GM03348 (cell line): ENCODE measurements around the gene PAQR5.
"Not testable (repeated sequence)": the region's sequence is repeated elsewhere in the genome, so short reads cannot be mapped to it uniquely, and the experiment has no call there.

Source experiments
- DNase-seq: peaks from one replicate; pipeline ENCODE4 v3.0.0; 2012; ENCODE audit warnings: low spot score

PAQR5 gene

GRCh38 chr15:69293741-69294615, 4.7 kb upstream of the PAQR5 start:
- no peak for DNase-seq

GRCh38 chr15:69296606-69297005, 2.1 kb upstream of the PAQR5 start:
- no peak for DNase-seq

- no peak for DNase-seq
These were observed 914 bp upstream of the PAQR5 start for GRCh38 chr15:69297642-69298353.

GRCh38 chr15:69298354-69298696, 387 bp upstream of the PAQR5 start:
- no peak for DNase-seq

GRCh38 chr15:69299451-69299886, 757 bp downstream of the PAQR5 start:
- no peak for DNase-seq

- no peak for DNase-seq
These were observed 1.4 kb downstream of the PAQR5 start for GRCh38 chr15:69299943-69300588.

GRCh38 chr15:69301101-69301500, 2.4 kb downstream of the PAQR5 start:
- not testable (repeated sequence) for DNase-seq

GRCh38 chr15:69302087-69302486, 3.4 kb downstream of the PAQR5 start:
- DNase-seq, result not testable (repeated sequence)

GRCh38 chr15:69302929-69303328, 4.2 kb downstream of the PAQR5 start:
- DNase-seq, result no peak

GRCh38 chr15:69303337-69304181, 4.8 kb downstream of the PAQR5 start:
- DNase-seq, result no peak

- DNase-seq, result peak; percentile 89
These were observed 5.5 kb downstream of the PAQR5 start for GRCh38 chr15:69304182-69304545.

GRCh38 chr15:69305204-69305931, 6.7 kb downstream of the PAQR5 start:
- peak; percentile 94 for DNase-seq

GRCh38 chr15:69305933-69306568, 7.3 kb downstream of the PAQR5 start:
- DNase-seq, result peak; percentile 39

GRCh38 chr15:69307939-69308338, 9.2 kb downstream of the PAQR5 start:
- no peak for DNase-seq

GRCh38 chr15:69308949-69309348, 10.2 kb downstream of the PAQR5 start:
- DNase-seq, result no peak

GRCh38 chr15:69311319-69311721, 12.6 kb downstream of the PAQR5 start:
- no peak for DNase-seq

- no peak for DNase-seq
These were observed 14.8 kb downstream of the PAQR5 start for GRCh38 chr15:69313432-69314000.

GRCh38 chr15:69314131-69314530, 15.4 kb downstream of the PAQR5 start:
- no peak for DNase-seq

GRCh38 chr15:69314736-69315135, 16.0 kb downstream of the PAQR5 start:
- DNase-seq, result no peak

GRCh38 chr15:69315402-69316110, 16.8 kb downstream of the PAQR5 start:
- no peak for DNase-seq
